Measurements from ENCODE around the gene CCDC92B. TPM values are rescaled to one million over a fixed set of nuclear protein-coding genes. Genes with fewer than 3 reads are reported as not detected.
"Not testable (repeated sequence)": the region's sequence is repeated elsewhere in the genome, so short reads cannot be mapped to it uniquely, and the experiment has no call there.

The CCDC92B gene
- polyA plus RNA-seq (ENCODE audit: insufficient read length in 3 of 3), result under 1 TPM; 0.16 to 0.29 (median 0.16) TPM
- long read RNA-seq, donor 1, result 0 reads
- long read RNA-seq, donor 2, partial matches to known transcripts, result 0 of 1 reads
- long read RNA-seq, donor 2, other reads (novel, unspliced or antisense), result 0 of 1 reads
- long read RNA-seq, donor 3, result 0 reads
- long read RNA-seq, donor 4, result 0 reads
- long read RNA-seq, donor 5, result 0 reads
- long read RNA-seq, donor 6, partial matches to known transcripts, result 0 of 1 reads
- long read RNA-seq, donor 6, other reads (novel, unspliced or antisense), result 0 of 1 reads
- long read RNA-seq, donor 7, result 0 reads
- long read RNA-seq, donor 8, result 0 reads
- long read RNA-seq, donor 9, result 0 reads
- long read RNA-seq, donor 10, partial matches to known transcripts, result 0 of 1 reads
- long read RNA-seq, donor 10, other reads (novel, unspliced or antisense), result 0 of 1 reads
- long read RNA-seq, donor 11, result 0 reads
- long read RNA-seq, donor 12, result 0 reads
- long read RNA-seq, donor 13, result 0 reads
- long read RNA-seq, donor 14, result 0 reads
- long read RNA-seq, donor 15, result 0 reads
- long read RNA-seq, donor 16, result 0 reads

DNA sequence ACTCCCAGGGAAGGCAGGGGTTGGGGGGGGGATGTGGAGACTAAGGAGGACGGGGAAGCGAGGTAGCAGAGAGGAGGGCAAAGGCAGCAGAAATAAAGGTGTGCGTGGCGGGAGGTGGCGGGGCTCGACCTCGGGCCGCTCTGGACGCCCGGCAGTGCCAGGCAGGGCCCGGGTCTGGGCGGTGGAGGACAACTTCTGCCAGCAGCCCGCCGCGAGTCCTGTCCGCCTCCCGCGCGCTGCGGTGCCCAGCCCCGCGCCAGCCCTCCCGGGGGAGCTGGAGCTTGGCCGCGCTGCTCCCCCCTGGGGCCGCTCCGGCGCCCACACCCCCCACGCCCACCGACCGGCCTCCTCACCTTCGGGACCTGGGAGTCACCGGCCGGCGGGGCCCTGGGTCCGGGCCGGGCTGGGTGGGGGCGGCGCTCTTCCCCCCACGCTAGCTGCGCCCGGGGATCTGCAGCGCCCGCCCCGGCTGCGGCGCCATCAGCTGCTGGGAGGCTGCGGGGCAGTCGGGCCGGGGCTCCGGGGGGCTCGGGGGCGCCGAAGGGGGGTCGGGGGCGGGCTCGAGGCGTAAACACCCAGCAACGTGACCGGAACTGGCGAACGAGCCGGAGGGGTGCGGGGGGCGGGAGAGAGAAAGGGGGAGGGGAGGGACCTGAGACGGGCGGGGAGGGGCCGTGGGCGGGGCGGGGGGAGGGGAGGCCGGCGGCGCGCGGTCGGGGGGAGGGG is at the start of gene CCDC92B:
CCDC92B (minus strand) TSS at position 595 of the 726 bp plus-strand sequence. CDS start 14,507 bp downstream, outside the sequence.
- no peak for DNase-seq (ENCODE audit: extremely low read depth in 1 of 11, low read depth in 9 of 11, low spot score in 4 of 11)

DNA sequence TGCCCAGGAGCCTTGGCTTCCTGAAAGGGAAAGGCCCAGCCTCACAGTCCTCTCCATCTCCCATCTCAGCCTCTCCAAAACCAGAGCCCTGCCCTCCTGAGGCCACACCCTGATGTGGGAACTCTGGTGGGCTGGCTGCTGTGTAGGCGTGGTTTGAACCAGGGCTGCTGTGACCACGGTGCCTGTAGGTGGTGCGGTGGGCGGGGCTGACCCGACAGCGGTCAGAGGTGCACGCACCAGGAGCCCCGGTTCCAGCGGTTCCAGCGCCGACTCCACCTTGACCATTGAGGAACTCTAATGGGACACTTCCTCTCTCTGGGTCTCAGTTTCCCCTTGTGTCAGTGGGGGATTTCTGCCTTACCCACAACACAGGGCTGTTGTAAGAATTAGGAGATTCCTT is 49.2 kb upstream of the CCDC92B start:
- DNase-seq (ENCODE audit: extremely low read depth in 1 of 11, low read depth in 9 of 11, low spot score in 4 of 11), result no peak

DNA sequence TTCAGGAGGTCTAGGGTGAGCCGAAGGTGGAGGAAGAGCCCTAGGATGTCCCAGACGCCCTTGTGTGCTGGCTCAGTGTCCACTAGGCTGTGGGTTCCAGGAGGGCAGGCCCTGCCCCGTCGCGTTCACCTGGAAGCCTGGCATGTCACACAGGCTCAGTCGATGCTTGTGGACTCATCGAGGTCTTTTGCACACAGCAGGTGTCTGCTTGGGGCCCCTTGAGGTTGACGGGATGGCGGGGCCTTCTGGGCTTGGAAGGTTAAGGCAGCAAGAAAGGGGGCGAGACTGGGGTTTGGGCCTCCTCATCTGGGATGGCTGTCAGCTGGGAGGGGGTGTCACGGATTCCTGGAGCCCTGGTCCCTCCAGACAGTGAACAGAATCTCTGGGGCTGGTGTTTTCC is 48.7 kb upstream of the CCDC92B start:
- no peak for DNase-seq (ENCODE audit: extremely low read depth in 1 of 11, low read depth in 9 of 11, low spot score in 4 of 11)

DNA sequence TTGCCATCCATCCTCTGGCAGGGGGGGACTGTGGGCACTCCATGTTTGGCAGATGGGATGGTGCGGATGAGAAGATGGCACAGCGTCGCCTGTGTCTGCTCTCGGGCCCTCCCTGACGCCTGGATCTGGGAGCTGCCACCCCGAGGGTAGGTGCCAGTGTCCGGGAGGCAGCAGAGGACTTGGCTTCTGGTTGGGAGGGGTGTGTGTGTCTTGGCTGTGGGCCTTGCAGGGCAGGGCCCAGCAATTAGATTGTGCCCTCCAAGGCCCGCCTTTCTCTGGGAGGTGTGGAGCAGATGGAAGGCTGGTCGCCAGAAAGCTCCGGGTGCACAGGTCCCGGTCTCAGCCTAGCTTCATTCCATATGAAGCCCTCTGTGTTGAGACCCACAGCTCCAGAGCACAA is 48.2 kb upstream of the CCDC92B start:
- DNase-seq (ENCODE audit: extremely low read depth in 1 of 11, low read depth in 9 of 11, low spot score in 4 of 11), result no peak

DNA sequence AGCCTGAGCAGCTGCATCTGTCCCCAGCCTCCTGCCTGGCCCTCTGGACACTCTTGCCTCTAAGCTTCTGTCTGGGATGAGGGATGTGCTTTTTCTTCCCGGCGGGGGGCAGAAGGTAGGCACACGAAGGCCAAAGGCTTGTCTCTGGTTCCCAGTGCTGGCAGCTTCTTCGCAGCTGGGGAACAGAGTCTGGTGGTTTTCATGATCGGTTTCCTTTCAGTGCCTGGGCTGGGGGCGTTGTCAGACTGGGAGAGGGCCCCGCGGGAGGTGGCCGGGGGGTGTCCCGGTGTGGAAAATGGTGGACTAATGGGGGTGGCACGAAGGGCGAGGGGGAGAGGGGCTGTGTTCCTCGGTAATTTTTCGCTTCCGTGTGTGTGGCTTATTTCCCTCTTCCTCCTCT is 47.8 kb upstream of the CCDC92B start:
- DNase-seq (ENCODE audit: extremely low read depth in 1 of 11, low read depth in 9 of 11, low spot score in 4 of 11), result no peak

DNA sequence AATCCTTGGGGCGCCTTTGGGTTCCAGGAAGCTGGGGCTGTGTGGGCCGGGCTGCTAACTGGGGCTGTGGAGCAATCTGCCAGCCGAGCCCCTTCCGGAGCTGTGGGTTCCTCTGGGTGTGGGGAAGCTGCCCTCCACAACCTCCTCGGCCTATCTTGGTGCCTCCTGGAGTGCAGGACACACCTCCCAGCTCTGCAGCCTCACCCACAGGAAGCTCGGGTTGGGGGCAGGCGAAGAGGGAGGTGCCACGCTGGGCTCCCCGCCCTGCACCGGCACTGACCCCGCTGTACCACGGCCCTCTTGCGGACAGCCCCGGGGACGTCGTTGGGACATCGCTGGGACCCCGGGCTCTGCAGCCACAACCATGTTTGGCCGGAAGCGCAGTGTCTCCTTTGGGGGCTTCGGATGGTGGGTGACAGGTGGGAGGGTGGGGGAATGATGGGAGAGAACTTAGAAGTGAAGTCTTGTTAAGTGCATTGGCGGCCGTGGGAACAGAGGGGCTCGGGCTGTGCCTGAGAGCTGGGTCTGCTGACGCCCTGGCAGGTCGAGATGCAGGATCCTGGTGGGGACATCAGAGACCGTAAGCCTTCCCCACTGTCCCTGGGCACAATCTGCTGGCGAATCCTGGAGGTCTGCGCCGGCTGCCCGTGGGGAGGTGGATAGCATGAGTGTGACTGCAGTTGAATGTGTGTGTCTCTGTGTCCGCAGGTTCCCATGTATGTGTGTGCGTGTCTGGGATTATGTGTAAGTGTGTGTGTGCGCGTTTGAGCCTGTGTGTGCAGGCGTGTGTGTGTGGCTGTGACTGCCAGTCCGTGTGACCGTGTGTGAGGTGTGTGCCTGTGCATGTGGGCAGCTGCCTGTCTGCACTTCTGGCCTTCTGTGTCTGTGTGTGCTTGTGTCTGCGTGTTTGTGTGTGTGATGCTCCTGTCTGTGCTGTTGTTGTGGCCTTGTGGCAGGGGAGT is 47.0 kb upstream of the CCDC92B start, which contains the start of gene RAP1GAP2:
RAP1GAP2 (plus strand) TSS at position 275 of the 962 bp plus-strand sequence; CDS start at position 365, 90 bp downstream.
- no peak for DNase-seq (ENCODE audit: extremely low read depth in 1 of 11, low read depth in 9 of 11, low spot score in 4 of 11)

DNA sequence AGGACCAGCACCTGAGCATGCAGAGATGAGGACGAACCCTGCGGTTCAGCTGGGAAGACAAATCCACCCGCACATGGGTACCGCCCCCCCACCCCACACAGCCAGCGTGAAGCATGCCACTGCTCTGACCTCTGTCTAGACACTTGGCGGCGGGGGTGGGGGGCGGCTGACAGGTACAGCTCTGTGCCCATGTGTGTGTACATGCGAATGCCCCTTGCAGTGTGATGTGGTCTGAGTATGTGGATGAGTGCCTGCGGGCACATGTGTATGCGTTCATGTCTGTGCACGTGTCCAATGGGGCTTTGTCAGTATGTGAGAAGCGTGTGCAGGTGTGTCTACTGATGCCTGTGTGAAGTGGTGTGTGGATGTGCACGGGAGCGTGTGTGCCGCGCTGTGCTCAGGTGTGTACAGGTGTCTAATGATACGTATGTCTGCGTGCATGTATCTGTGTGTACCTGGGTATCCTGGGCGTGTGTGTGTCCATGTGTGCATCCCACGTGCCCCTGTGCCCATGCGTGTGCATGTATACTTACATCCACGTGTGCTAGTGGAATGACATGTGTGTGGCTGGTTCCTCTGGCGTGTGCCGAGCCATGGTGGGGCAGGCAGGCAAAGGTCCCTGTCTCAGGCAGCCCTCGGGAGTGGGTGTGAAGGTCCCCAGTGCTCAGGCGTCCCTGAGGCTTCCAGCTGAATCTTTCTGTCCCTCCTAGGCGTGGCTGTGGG is 46.1 kb upstream of the CCDC92B start:
- DNase-seq (ENCODE audit: extremely low read depth in 1 of 11, low read depth in 9 of 11, low spot score in 4 of 11), result no peak

DNA sequence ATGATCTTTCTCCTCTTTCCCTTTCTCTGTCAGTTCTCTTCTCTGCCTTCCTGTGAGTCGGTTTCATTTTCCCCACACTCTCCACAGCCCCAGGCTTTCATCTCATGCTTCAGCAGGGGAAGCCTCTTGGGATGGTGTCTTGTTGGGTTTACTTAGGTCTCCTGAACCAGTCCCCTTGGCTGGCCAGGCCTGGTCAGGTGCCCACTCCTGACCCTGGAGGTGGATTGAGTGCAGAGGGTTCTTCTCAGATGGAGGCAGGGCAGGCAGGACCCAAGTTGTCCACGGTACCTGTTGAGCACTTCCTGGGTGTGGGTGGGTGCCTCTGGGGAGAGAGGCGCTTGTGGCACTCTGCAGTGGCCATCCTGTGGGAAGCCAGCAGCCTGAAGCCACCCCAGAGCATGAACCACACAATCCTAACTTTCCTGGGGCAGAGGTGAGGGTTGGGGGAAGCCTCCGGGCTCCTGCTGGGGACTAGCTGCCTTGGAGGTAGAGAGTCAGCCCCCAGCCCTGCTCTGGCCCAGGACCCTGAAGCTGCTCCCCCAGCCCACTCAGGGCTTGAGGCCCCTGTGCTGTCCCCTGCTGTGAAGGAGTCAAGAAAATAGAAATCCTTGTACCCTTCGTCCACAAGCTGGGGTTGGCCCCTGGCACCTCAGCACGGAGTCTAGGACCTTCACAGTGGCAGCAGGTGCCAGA is 44.8 kb upstream of the CCDC92B start:
- no peak for DNase-seq (ENCODE audit: extremely low read depth in 1 of 11, low read depth in 9 of 11, low spot score in 4 of 11)

DNA sequence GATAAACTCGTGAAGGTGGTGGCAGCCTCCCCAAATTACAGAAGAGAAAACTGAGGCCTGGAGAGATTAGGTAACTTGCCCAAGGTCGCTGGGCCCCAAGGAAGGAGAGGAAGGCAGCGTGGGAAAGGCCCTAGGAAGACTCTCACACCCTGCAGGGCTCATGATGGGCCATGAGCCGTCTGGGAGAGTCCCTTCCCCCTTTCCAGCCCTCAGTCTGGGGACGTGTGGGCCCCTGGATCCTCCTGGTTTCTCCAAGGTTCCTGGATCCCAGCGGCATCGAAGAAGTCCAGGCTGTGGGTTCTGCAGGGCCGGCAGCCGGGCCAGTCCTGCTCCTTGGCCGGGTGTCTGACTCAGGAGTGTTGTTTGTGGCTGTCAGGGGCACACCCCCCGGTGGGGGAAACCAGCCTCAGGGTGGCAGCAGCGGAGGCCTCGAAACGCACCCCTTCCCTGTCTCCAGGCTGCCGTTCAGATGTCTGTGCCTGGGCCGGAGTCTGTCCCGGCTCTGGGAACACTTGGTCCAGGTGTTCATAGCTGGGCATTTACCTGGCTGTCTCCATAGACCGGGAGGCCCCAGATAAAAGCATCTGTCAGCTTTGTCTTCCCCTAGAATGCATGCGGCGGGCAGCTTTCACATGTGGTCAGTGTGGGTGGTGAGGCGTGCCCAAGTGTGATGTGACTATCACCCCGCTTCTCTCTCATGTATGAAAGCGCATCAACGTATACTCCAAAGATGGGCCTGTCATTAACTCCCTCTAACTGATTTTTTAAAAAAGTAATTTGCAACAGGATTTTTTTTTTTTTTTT is 43.1 kb upstream of the CCDC92B start:
- no peak for DNase-seq (ENCODE audit: extremely low read depth in 1 of 11, low read depth in 9 of 11, low spot score in 4 of 11)

DNA sequence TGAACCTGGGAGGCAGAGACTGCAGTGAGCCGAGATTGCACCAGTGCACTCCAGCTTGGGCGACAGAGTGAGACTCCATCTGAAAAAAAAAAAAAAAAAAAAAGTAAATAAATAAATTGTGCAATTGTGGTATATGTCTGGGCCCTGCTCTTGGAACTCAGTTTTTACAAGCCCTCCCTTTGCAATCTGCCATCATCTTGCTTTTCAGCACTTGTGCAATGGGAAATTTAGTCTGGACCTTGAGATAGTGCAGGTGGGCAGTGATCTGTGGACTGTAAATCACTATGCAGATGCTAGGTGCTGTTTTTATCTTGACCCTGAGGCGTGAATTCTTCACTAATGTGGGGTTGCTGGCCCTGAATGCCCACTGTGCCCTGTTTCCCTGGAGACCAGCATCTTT is 40.2 kb upstream of the CCDC92B start:
- no peak for DNase-seq (ENCODE audit: extremely low read depth in 1 of 11, low read depth in 9 of 11, low spot score in 4 of 11)

DNA sequence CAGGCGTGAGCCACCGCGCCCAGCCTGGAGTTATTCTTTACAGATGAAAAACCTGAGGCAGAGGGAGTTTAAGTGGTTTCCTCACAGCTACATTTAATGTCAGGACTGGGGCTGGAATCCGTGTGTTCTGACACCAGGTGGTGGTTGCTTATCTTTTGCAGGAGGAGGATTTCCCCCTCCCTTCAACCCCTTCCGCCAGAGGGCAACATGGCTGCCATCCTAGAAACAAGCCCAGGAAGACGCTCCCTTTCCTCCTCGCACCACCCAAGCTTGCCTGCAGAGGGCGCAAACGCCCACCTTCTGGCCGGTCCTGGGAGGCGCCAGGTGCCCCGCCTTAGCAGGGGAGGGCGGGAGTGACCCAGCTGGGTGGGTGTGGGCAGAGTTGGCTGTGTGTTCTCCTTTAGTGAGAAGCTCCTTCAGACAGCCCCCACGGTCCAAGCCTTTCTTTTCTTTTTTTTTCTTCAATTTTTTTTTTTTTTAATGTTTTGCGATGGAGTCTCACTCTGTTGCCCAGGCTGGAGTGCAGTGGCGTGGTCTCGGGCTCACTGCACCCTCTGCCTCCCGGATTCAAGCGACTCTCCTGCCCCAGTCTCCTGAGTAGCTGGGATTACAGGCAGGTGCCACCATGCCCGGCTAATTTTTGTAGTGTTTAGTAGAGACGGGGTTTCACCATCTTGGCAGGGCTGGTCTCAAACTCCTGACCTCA is 36.9 kb upstream of the CCDC92B start:
- DNase-seq (ENCODE audit: extremely low read depth in 1 of 11, low read depth in 9 of 11, low spot score in 4 of 11), result peak; percentile 70 to 89 (median 82)

DNA sequence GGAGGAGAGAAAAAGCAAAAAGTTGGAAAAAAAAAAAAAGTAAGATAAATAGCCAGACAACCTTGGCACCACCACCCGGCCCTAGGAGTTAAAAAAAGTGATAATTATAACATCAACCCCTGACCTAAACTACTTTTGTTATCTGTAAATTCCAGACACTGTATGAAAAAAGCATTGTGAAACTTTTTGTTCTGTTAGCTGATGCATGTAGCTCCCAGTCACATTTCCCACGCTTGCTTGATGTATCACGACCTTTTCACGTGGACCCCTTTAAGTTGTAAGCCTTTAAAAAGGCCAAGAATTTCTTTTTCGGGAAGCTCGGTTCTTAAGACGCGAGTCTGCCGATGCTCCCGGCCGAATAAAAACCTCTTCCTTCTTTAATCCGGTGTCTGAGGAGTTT is 35.9 kb upstream of the CCDC92B start:
- not testable (repeated sequence) for DNase-seq (ENCODE audit: extremely low read depth in 1 of 11, low read depth in 9 of 11, low spot score in 4 of 11)

DNA sequence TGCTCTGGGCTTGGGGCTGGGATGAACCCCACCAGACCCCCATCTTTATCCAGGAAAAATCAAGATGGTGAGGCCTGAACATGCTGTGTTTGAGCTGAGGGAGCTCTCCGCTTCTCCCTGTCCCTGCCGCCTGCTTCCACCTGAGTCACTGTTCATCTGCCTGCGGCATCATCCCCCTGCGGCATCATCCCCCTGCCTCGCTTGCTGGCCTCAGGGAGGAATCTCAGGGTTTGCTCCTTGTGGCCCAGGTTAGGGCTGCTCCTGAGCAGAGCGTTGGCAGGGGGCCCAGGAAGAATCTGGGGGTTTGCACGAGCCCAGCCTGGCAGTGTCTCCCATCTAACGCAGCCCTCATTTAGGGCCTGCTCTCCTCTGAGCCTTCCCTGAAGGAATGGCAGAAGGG is 35.4 kb upstream of the CCDC92B start:
- no peak for DNase-seq (ENCODE audit: extremely low read depth in 1 of 11, low read depth in 9 of 11, low spot score in 4 of 11)

DNA sequence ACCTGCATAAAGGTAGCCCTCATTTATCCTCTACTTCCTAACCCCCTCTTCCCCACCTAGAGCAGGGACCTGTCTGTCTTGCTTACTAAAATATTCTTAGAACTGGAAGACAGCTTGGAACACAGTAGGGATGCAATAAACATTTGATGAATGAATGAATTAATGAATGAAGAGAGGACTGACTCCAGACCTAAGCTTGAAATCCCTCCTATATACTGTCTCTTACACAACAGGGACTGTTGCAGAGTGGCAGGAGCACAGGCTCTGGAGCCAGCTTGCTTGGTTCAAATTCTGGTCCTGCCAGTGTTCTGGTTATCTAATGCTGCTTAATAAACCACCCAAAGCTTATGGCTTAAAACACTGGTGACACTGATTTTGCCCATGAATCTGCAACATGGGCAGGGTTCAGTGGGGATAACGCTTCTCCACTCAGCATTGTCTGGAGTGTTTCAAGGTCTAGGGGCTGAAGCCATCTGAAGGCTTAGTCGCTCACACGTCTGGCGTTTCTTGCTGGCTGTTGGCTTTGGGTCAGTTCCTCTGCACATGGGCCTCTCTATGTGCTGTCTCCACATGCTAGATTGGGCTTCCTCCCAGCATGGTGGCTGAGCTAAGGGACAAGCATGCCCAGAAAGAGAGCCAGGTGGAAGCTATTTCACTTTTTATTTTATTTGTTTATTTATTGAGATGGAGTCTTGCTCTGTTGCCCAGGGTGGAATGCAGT is 34.0 kb upstream of the CCDC92B start:
- no peak for DNase-seq (ENCODE audit: extremely low read depth in 1 of 11, low read depth in 9 of 11, low spot score in 4 of 11)

DNA sequence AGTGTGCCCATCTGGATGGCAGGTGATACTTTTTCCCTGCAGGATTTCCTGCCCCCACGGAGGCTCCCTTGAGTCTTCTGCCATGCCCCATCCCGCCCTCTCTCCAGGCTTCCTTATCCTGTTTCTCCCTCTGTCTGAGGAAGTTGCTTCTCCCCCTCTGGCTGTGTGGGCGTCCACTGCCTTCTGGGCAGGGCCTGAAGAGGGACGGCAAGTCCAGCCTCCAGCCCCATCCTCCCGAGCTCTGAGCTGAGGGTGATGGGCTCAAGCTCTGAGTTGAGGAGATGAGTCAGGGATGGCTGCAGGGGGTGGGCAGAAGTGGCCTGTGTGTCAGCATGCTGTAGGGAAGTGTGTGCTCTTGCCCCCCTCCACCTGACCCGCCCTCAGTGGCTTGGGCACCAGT is 32.6 kb upstream of the CCDC92B start:
- no peak for DNase-seq (ENCODE audit: extremely low read depth in 1 of 11, low read depth in 9 of 11, low spot score in 4 of 11)

DNA sequence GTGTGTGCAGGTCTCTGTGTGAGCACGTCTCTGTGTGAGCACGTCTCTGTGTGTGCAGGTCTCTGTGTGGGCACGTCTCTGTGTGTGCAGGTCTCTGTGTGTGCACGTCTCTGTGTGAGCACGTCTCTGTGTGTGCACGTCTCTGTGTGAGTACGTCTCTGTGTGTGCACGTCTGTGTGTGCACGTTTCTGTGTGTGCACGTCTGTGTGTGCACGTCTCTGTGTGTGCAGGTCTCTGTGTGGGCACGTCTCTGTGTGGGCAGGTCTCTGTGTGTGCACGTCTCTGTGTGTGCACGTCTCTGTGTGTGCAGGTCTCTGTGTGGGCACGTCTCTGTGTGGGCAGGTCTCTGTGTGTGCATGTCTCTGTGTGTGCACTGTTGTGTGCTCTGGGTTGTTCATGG is 32.1 kb upstream of the CCDC92B start:
- DNase-seq (ENCODE audit: extremely low read depth in 1 of 11, low read depth in 9 of 11, low spot score in 4 of 11), result not testable (repeated sequence)
